ENCODE results near the gene ZNF484. TPM values are rescaled to one million over a fixed set of nuclear protein-coding genes. Genes with fewer than 3 reads are reported as not detected.
"Not testable (repeated sequence)": the region's sequence is repeated elsewhere in the genome, so short reads cannot be mapped to it uniquely, and the experiment has no call there.

Gene ZNF484
- total and polyA plus RNA-seq, 4 experiments from 2014 or later = 4.3 to 24.7 (median 13.7) TPM

- not testable (repeated sequence) for H3K36me3 Mint-ChIP-seq; H3K27me3 Mint-ChIP-seq; H3K9me3 Mint-ChIP-seq; H3K36me3 ChIP-seq (ENCODE audit: insufficient read depth, low read length); H3K27me3 ChIP-seq (ENCODE audit: insufficient read depth, low read length); H3K9me3 ChIP-seq (ENCODE audit: control insufficient read depth in 1 of 2, low read length in 2 of 2)
- ChIA-PET CTCF (ENCODE audit: partially characterized antibody) (interaction anchor here (1.8 kb wide), 1 partner anchor 78 kb away, joined by 5 read pairs; no protein-coding TSS in a partner anchor), POLR2A (ENCODE audit: partially characterized antibody) (interaction anchor here (1.2 to 1.5 kb wide), 4 partner anchors 20 to 141 kb away, joined by 3 to 7 read pairs (median 4); no protein-coding TSS in a partner anchor)
- intact Hi-C loops (cut with micrococcal nuclease) = loop anchor here (1.0 kb wide), 1 partner anchor 9 kb away; the partner anchor contains the start of gene ZNF484
- DNase-seq = peak; percentile 74 to 83 (median 79)
- Histone ChIP-seq H3K4me3 (ENCODE audit: low read length in 2 of 2) (peak overlapping the region in 1 of 2 donors; percentile 17), H3K4me1 (ENCODE audit: insufficient read depth, low read length) (peaks cover 32% of the 10 kb centered on the region), H3K27ac (ENCODE audit: low read depth, low read length) (peak overlapping the region; percentile 6)
- Mint-ChIP-seq H3K4me3 (peak overlapping the region; percentile 7 to 86 (median 40)), H3K4me1 (peaks cover 35 to 55% (median 44%) of the 10 kb centered on the region in 4 donors), H3K27ac (peak overlapping the region; percentile 73 to 89 (median 85))
Measured at GRCh38 chr9:92886846-92887610, 9.2 kb upstream of the ZNF484 start.

GRCh38 chr9:92883666-92884405, 6.0 kb upstream of the ZNF484 start:
- H3K36me3 ChIP-seq (ENCODE audit: insufficient read depth, low read length); H3K4me3 Mint-ChIP-seq; H3K27me3 Mint-ChIP-seq; DNase-seq; H3K27ac ChIP-seq (ENCODE audit: low read depth, low read length); H3K4me3 ChIP-seq (ENCODE audit: low read length in 2 of 2); intact Hi-C loops (cut with micrococcal nuclease); H3K27me3 ChIP-seq (ENCODE audit: insufficient read depth, low read length); H3K36me3 Mint-ChIP-seq; H3K9me3 Mint-ChIP-seq; POLR2A ChIA-PET (ENCODE audit: partially characterized antibody); H3K9me3 ChIP-seq (ENCODE audit: control insufficient read depth in 1 of 2, low read length in 2 of 2): not testable (repeated sequence)
- Mint-ChIP-seq H3K4me1 (peaks cover 32 to 49% (median 41%) of the 10 kb centered on the region in 4 donors), H3K27ac (peak overlapping the region in 1 of 7 donors; percentile 52)
- CTCF ChIA-PET (ENCODE audit: partially characterized antibody) = interaction anchor here (0.6 to 0.9 kb wide), 2 partner anchors 89 to 106 kb away, joined by 3 read pairs; no protein-coding TSS in a partner anchor
- peaks cover 30% of the 10 kb centered on the region for H3K4me1 ChIP-seq (ENCODE audit: insufficient read depth, low read length)

DNA sequence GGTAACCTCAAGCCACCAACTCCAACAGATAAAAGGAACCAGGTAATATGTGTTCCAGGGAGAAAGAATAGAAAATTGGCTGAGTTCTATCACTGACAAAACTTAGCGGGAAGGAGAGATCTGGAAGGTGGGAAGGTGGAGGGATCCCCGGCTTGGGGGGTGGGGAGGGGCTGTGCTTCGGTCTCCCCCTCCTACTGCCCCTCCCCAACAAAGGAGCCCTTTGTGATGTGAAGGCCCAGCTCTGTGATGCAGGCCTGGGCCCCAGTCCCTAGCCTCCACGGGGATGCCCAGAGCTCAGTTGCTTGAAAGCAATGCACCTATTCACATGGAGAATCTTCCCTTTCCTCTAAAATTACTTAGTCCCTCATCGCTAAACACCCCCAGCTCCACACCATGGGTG, 4.4 kb upstream of the ZNF484 start:
- H3K9me3 Mint-ChIP-seq = no peaks in the 10 kb centered on the region
- no peaks in the 10 kb centered on the region for H3K27me3 ChIP-seq (ENCODE audit: insufficient read depth, low read length)
- POLR2A ChIA-PET (ENCODE audit: partially characterized antibody) = interaction anchor here (1.3 kb wide), 1 partner anchor 70 kb away, joined by 3 read pairs; no protein-coding TSS in a partner anchor
- H3K27me3 Mint-ChIP-seq = peaks cover 0 to 3% of the 10 kb centered on the region in 2 donors
- peaks cover 0 to 6% of the 10 kb centered on the region in 2 donors for H3K36me3 Mint-ChIP-seq
- intact Hi-C loops (cut with micrococcal nuclease) = no loop called here
- no peaks in the 10 kb centered on the region for H3K9me3 ChIP-seq (ENCODE audit: control insufficient read depth in 1 of 2, low read length in 2 of 2)
- CTCF ChIA-PET (ENCODE audit: partially characterized antibody) = no interaction called here
- no peak overlapping the region for H3K4me3 ChIP-seq (ENCODE audit: low read length in 2 of 2)
- H3K27ac ChIP-seq (ENCODE audit: low read depth, low read length) = no peak overlapping the region
- no peaks in the 10 kb centered on the region for H3K36me3 ChIP-seq (ENCODE audit: insufficient read depth, low read length)
- DNase-seq = no peak
- peak overlapping the region in 4 of 7 donors; percentile 30 to 70 (median 44) for H3K27ac Mint-ChIP-seq
- no peak overlapping the region for H3K4me3 Mint-ChIP-seq
- H3K4me1 ChIP-seq (ENCODE audit: insufficient read depth, low read length) = peaks cover 19% of the 10 kb centered on the region
- H3K4me1 Mint-ChIP-seq = peaks cover 25 to 45% (median 34%) of the 10 kb centered on the region in 4 donors

- Mint-ChIP-seq H3K36me3 (peaks cover 25 to 33% of the 10 kb centered on the region in 2 donors), H3K9me3 (no peaks in the 10 kb centered on the region), H3K27ac (peak overlapping the region in 5 of 7 donors; percentile 22 to 67 (median 36)), H3K4me3 (peak overlapping the region in 5 of 8 donors; percentile 30 to 91 (median 44)), H3K4me1 (peaks cover 41 to 63% (median 52%) of the 10 kb centered on the region in 4 donors), H3K27me3 (no peaks in the 10 kb centered on the region)
- peaks cover 41% of the 10 kb centered on the region for H3K4me1 ChIP-seq (ENCODE audit: insufficient read depth, low read length)
- no peak overlapping the region for H3K27ac ChIP-seq (ENCODE audit: low read depth, low read length)
- ChIA-PET CTCF (ENCODE audit: partially characterized antibody) (no interaction called here), POLR2A (ENCODE audit: partially characterized antibody) (no interaction called here)
- no peaks in the 10 kb centered on the region for H3K27me3 ChIP-seq (ENCODE audit: insufficient read depth, low read length)
- DNase-seq = no peak
- intact Hi-C loops (cut with micrococcal nuclease) = loop anchor here (5.0 kb wide), 1 partner anchor 68 kb away; no protein-coding TSS in a partner anchor
- no peak overlapping the region for H3K4me3 ChIP-seq (ENCODE audit: low read length in 2 of 2)
- no peaks in the 10 kb centered on the region for H3K9me3 ChIP-seq (ENCODE audit: control insufficient read depth in 1 of 2, low read length in 2 of 2)
- no peaks in the 10 kb centered on the region for H3K36me3 ChIP-seq (ENCODE audit: insufficient read depth, low read length)
Measured at GRCh38 chr9:92875373-92875772, 2.5 kb downstream of the ZNF484 start.

- no peaks in the 10 kb centered on the region for H3K9me3 ChIP-seq (ENCODE audit: control insufficient read depth in 1 of 2, low read length in 2 of 2)
- Mint-ChIP-seq H3K4me1 (peaks cover 35 to 63% (median 50%) of the 10 kb centered on the region in 4 donors), H3K4me3 (no peak overlapping the region), H3K27ac (peak overlapping the region in 3 of 7 donors; percentile 15 to 18 (median 18)), H3K36me3 (peaks cover 55 to 57% of the 10 kb centered on the region in 2 donors), H3K27me3 (no peaks in the 10 kb centered on the region), H3K9me3 (peaks cover 0 to 2% (median 0%) of the 10 kb centered on the region in 8 donors)
- H3K36me3 ChIP-seq (ENCODE audit: insufficient read depth, low read length) = peaks cover 10% of the 10 kb centered on the region
- intact Hi-C loops (cut with micrococcal nuclease) = no loop called here
- ChIA-PET POLR2A (ENCODE audit: partially characterized antibody) (no interaction called here), CTCF (ENCODE audit: partially characterized antibody) (no interaction called here)
- H3K27ac ChIP-seq (ENCODE audit: low read depth, low read length) = no peak overlapping the region
- H3K4me1 ChIP-seq (ENCODE audit: insufficient read depth, low read length) = peaks cover 20% of the 10 kb centered on the region
- no peak for DNase-seq
- no peaks in the 10 kb centered on the region for H3K27me3 ChIP-seq (ENCODE audit: insufficient read depth, low read length)
- no peak overlapping the region for H3K4me3 ChIP-seq (ENCODE audit: low read length in 2 of 2)
Measured at GRCh38 chr9:92870289-92870688, 7.5 kb downstream of the ZNF484 start.

DNA sequence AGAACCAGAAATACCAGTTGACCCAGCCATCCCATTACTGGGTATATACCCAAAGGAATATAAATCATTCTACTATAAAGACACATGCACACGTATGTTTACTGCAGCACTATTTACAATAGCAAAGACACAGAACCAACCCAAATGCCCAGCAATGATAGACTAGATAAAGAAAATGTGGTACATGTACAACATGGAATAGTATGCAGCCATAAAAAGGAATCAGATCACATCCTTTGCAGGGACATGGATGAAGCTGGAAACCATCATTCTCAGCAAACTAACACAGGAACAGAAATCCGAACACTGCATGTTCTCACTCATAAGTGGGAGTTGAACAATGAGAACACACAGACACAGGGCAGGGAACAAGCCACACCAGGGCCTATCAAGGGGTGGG, 11.2 kb downstream of the ZNF484 start:
- intact Hi-C loops (cut with micrococcal nuclease); H3K27ac Mint-ChIP-seq; POLR2A ChIA-PET (ENCODE audit: partially characterized antibody); H3K4me3 ChIP-seq (ENCODE audit: low read length in 2 of 2); H3K9me3 ChIP-seq (ENCODE audit: control insufficient read depth in 1 of 2, low read length in 2 of 2); H3K27me3 ChIP-seq (ENCODE audit: insufficient read depth, low read length); CTCF ChIA-PET (ENCODE audit: partially characterized antibody); H3K27me3 Mint-ChIP-seq; H3K27ac ChIP-seq (ENCODE audit: low read depth, low read length); H3K9me3 Mint-ChIP-seq; H3K4me1 ChIP-seq (ENCODE audit: insufficient read depth, low read length); DNase-seq: not testable (repeated sequence)
- Mint-ChIP-seq H3K4me3 (peak overlapping the region in 1 of 8 donors; percentile 34), H3K4me1 (peaks cover 41 to 73% (median 57%) of the 10 kb centered on the region in 4 donors), H3K36me3 (peaks cover 74 to 79% of the 10 kb centered on the region in 2 donors)
- H3K36me3 ChIP-seq (ENCODE audit: insufficient read depth, low read length) = peaks cover 10% of the 10 kb centered on the region

- Histone ChIP-seq H3K4me3 (ENCODE audit: low read length in 2 of 2) (no peak overlapping the region), H3K4me1 (ENCODE audit: insufficient read depth, low read length) (peaks cover 3% of the 10 kb centered on the region), H3K27ac (ENCODE audit: low read depth, low read length) (no peak overlapping the region), H3K36me3 (ENCODE audit: insufficient read depth, low read length) (peaks cover 17% of the 10 kb centered on the region), H3K27me3 (ENCODE audit: insufficient read depth, low read length) (no peaks in the 10 kb centered on the region), H3K9me3 (ENCODE audit: control insufficient read depth in 1 of 2, low read length in 2 of 2) (no peaks in the 10 kb centered on the region)
- Mint-ChIP-seq H3K27me3 (no peaks in the 10 kb centered on the region), H3K27ac (no peak overlapping the region), H3K9me3 (peaks cover 0 to 5% (median under 1%) of the 10 kb centered on the region in 8 donors), H3K36me3 (peaks cover 74 to 84% of the 10 kb centered on the region in 2 donors), H3K4me3 (no peak overlapping the region), H3K4me1 (peaks cover 32 to 67% (median 54%) of the 10 kb centered on the region in 4 donors)
- intact Hi-C loops (cut with micrococcal nuclease) = loop anchor here (5.0 kb wide), 1 partner anchor 42 kb away; no protein-coding TSS in a partner anchor
- CTCF ChIA-PET (ENCODE audit: partially characterized antibody) = no interaction called here
- POLR2A ChIA-PET (ENCODE audit: partially characterized antibody) = no interaction called here
- no peak for DNase-seq
Measured at GRCh38 chr9:92864152-92864551, 13.7 kb downstream of the ZNF484 start.
